Measurements from ENCODE around the gene MRPL37. TPM values are rescaled to one million over a fixed set of nuclear protein-coding genes. Genes with fewer than 3 reads are reported as not detected.

The MRPL37 gene
- 10 to 100 TPM; 55.7 to 76.4 (median 68.3) TPM for total RNA-seq

- WGBS, 2 donors: 0 to 1% methylated on average over 31 to 49 of the region's 51 CpGs
- intact Hi-C loops (cut with DNase I; ENCODE audit: low total_unique reads): no loop called here
- H3K4me3 ChIP-seq (ENCODE audit: low read depth, poor library complexity, severe bottlenecking): peak within 1 kb of the TSS; percentile 77
- no peak for TF ChIP-seq POLR2A (IDR thresholded peaks at IDR 0.05)
- no peak for TF ChIP-seq CTCF (IDR thresholded peaks at IDR 0.05)
- DNase-seq (ENCODE audit: low spot score in 2 of 2): peak; percentile 95 to 98
Observed at GRCh38 chr1:54199765-54200518, at the start of gene MRPL37, which contains the start of gene CYB5RL. TSS of gene MRPL37 (plus strand) at chr1:54200167. CDS start at chr1:54200244, 77 bp downstream. TSS of gene CYB5RL (minus strand) at chr1:54200030. CDS start at chr1:54195616, 4,414 bp downstream.

GRCh38 chr1:54151013-54151412 is 49.0 kb upstream of the MRPL37 start:
- no peak for DNase-seq (ENCODE audit: low spot score in 2 of 2)
- TF ChIP-seq CTCF (IDR thresholded peaks at IDR 0.05) (no peak), POLR2A (IDR thresholded peaks at IDR 0.05) (no peak)
- H3K4me3 ChIP-seq (ENCODE audit: low read depth, poor library complexity, severe bottlenecking): no peak overlapping the region
- intact Hi-C loops (cut with DNase I; ENCODE audit: low total_unique reads): no loop called here
- WGBS, 2 donors: 87 to 94% methylated on average over 5 of the region's 5 CpGs

GRCh38 chr1:54152696-54153095 is 47.3 kb upstream of the MRPL37 start, which contains the start of gene CDCP2:
TSS of gene CDCP2 (minus strand) at chr1:54153000. CDS start at chr1:54152922, 78 bp downstream.
- H3K4me3 ChIP-seq (ENCODE audit: low read depth, poor library complexity, severe bottlenecking): no peak within 1 kb of the TSS
- 98% methylated on average over 5 of the region's 5 CpGs for WGBS, 2 donors
- no peak for DNase-seq (ENCODE audit: low spot score in 2 of 2)
- TF ChIP-seq POLR2A (IDR thresholded peaks at IDR 0.05) (no peak), CTCF (IDR thresholded peaks at IDR 0.05) (no peak)
- intact Hi-C loops (cut with DNase I; ENCODE audit: low total_unique reads): no loop called here

GRCh38 chr1:54153535-54154439 is 46.2 kb upstream of the MRPL37 start:
- 30 to 32% methylated on average over 19 of the region's 19 CpGs for WGBS, 2 donors
- DNase-seq (ENCODE audit: low spot score in 2 of 2): peak; percentile 74 to 93
- TF ChIP-seq POLR2A (IDR thresholded peaks at IDR 0.05) (no peak), CTCF (IDR thresholded peaks at IDR 0.05) (no peak)
- H3K4me3 ChIP-seq (ENCODE audit: low read depth, poor library complexity, severe bottlenecking): no peak overlapping the region
- intact Hi-C loops (cut with DNase I; ENCODE audit: low total_unique reads): no loop called here

- H3K4me3 ChIP-seq (ENCODE audit: low read depth, poor library complexity, severe bottlenecking): no peak overlapping the region
- intact Hi-C loops (cut with DNase I; ENCODE audit: low total_unique reads): no loop called here
- no peak for DNase-seq (ENCODE audit: low spot score in 2 of 2)
- WGBS, 2 donors: 94 to 95% methylated on average over 3 of the region's 3 CpGs
- TF ChIP-seq POLR2A (IDR thresholded peaks at IDR 0.05) (no peak), CTCF (IDR thresholded peaks at IDR 0.05) (no peak)
Observed at GRCh38 chr1:54156201-54156600, 43.8 kb upstream of the MRPL37 start.
